Neutrophil (primary cell): ENCODE data around the gene LBHD2.
"Not testable (repeated sequence)": the region's sequence is repeated elsewhere in the genome, so short reads cannot be mapped to it uniquely, and the experiment has no call there.

Experiments used
- H3K27ac ChIP-seq: fragments of 200-600 bp; sonication (generic); 2 replicates; pipeline ENCODE4 v1.5.1; 2016; ENCODE audit warnings: mild to moderate bottlenecking, moderate library complexity
- H3K27me3 ChIP-seq: fragments of 200-600 bp; sonication (generic); 2 replicates; pipeline ENCODE4 v1.6.0; 2016; ENCODE audit warnings: mild to moderate bottlenecking
- H3K36me3 ChIP-seq: fragments of 200-600 bp; sonication (generic); 2 replicates; pipeline ENCODE4 v1.5.1; 2017
- H3K4me1 ChIP-seq, 2 experiments: fragments of 200-600 bp in 1 of 2; sonication (generic) in 1 of 2; 1 replicate in 1 of 2; 2 replicates in 1 of 2; pipeline versions ENCODE4 v1.5.1 to v1.6.1; 2013 to 2016; ENCODE audit warnings: low read depth in 1 of 2, low read length in 1 of 2, mild to moderate bottlenecking in 1 of 2, moderate library complexity in 1 of 2; ENCODE audit not compliant: control insufficient read depth in 1 of 2, insufficient read depth in 1 of 2
- H3K4me3 ChIP-seq, 2 experiments: fragments of 200-600 bp in 1 of 2; sonication (generic) in 1 of 2; 1 replicate in 1 of 2; 2 replicates in 1 of 2; pipeline ENCODE4 v1.5.1; 2013 to 2016; ENCODE audit warnings: low read depth in 1 of 2, low read length in 1 of 2, mild to moderate bottlenecking in 1 of 2, moderate library complexity in 1 of 2
- H3K9me3 ChIP-seq: fragments of 200-600 bp; sonication (generic); 2 replicates; pipeline ENCODE4 v1.5.1; 2016
- CTCF ChIP-seq: fragments of 200-600 bp; sonication (generic); IDR thresholded peaks from 2 replicates; pipeline ENCODE4 v1.5.1; 2016; ENCODE audit warnings: antibody characterized with exemption

The LBHD2 gene

GRCh38 chr14:103112400-103113243 is 28.6 kb downstream of the LBHD2 start:
- Histone ChIP-seq H3K27me3 (no peaks in the 10 kb centered on the region), H3K36me3 (no peaks in the 10 kb centered on the region), H3K4me3 (peak overlapping the region in 1 of 2 experiments; percentile 36), H3K27ac (peak overlapping the region; percentile 69), H3K4me1 (peaks cover 70 to 78% of the 10 kb centered on the region in 2 experiments), H3K9me3 (no peaks in the 10 kb centered on the region)
- TF ChIP-seq CTCF: no peak

- no peaks in the 10 kb centered on the region for H3K9me3 ChIP-seq
- H3K36me3 ChIP-seq: no peaks in the 10 kb centered on the region
- peak overlapping the region; percentile 97 for H3K27ac ChIP-seq
- H3K27me3 ChIP-seq: no peaks in the 10 kb centered on the region
- no peak overlapping the region for H3K4me3 ChIP-seq
- TF ChIP-seq CTCF: no peak
- H3K4me1 ChIP-seq: peaks cover 77 to 84% of the 10 kb centered on the region in 2 experiments
These were observed 29.3 kb downstream of the LBHD2 start for GRCh38 chr14:103113303-103113702.

GRCh38 chr14:103113774-103114173 is 29.8 kb downstream of the LBHD2 start:
- no peaks in the 10 kb centered on the region for H3K36me3 ChIP-seq

DNA sequence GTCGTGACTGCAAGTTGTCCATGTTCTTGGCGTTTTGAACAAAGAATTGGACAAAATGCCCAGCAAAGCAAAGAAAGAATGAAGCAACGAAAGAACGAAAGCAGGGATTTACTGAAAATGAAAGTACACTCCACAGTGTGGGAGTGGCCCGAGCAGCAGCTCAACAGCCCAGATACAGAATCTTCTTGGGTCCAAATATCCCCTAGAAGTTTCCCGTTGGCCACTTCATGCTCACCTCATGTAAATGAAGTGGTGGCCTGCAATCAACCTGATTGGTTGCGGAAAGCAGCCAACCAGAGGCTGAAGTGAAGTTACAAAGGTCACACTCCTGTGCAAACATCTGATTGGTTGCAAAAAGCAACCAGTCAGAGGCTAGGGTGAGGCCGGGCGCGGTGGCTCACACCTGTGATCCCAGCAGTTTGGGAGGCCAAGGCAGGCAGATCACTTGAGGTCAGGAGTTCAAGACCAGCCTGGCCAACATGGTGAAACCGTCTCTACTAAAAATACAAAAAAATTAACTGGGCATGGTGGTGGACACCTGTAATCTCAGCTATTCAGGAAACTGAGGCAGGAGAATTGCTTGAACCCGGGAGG is 31.2 kb downstream of the LBHD2 start:
- not testable (repeated sequence) for H3K36me3 ChIP-seq, H3K9me3 ChIP-seq, H3K27me3 ChIP-seq
- peak overlapping the region; percentile 97 for H3K27ac ChIP-seq
- H3K4me3 ChIP-seq: peak overlapping the region in 1 of 2 experiments; percentile 49
- peaks cover 87 to 94% of the 10 kb centered on the region in 2 experiments for H3K4me1 ChIP-seq

More at GRCh38 chr14:103113774-103114173, 29.8 kb downstream of the LBHD2 start:
- Histone ChIP-seq H3K9me3 (no peaks in the 10 kb centered on the region), H3K27ac (peak overlapping the region; percentile 97), H3K4me1 (peaks cover 82 to 84% of the 10 kb centered on the region in 2 experiments), H3K27me3 (no peaks in the 10 kb centered on the region), H3K4me3 (no peak overlapping the region)
- TF ChIP-seq CTCF: no peak

DNA sequence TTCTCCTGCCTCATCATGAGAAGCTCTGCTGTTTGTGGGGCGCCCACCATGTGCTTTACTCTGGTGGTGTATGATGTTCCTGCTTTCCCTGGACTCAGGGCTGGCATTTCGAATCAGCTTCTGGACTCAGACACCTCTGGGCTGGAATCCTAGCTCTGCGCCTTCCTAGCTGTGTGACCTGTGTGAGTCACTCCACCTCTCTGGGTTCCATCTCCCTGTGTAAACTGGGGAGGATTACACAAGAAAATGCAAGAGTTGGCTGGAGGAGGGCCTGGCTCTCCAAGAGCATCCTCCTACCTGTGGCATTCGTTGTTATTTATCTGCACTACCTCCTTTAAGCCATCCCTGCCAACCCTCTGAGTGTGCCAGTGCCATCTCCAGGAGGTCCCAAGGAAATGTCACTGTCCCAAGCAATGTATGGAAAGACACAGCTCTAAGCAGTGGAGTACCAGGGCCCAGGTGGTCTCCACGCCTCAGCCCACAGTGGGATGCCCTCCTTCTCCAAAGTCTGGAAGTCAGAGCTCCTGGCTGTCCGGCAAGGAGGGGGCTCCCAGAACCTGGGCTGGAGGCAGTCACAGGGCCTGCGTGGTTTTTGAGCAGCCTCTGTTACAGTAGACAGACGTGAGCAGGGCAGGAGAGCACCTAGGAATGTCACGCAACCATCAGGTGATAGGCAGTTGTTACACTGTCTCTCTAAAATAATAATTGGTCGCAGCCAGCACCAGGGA is 32.0 kb downstream of the LBHD2 start:
- H3K4me1 ChIP-seq: peaks cover 87 to 96% of the 10 kb centered on the region in 2 experiments
- peak overlapping the region; percentile 97 for H3K27ac ChIP-seq
- no peaks in the 10 kb centered on the region for H3K27me3 ChIP-seq
- H3K36me3 ChIP-seq: no peaks in the 10 kb centered on the region
- no peaks in the 10 kb centered on the region for H3K9me3 ChIP-seq
- H3K4me3 ChIP-seq: no peak overlapping the region
- TF ChIP-seq CTCF: no peak
